WTC11 (cell line): ENCODE measurements around the gene TNPO1. TPM values are rescaled to one million over a fixed set of nuclear protein-coding genes. Genes with fewer than 3 reads are reported as not detected.

Experiments
- ATAC-seq: fragments of 200-7000 bp; cut with Tn5 transposase; 2 replicates; pipeline ENCODE4 v1.10.0; 2021; ENCODE audit warnings: mild to moderate bottlenecking, moderate library complexity
- CTCF ChIA-PET: fragments of 300-600 bp; sonication (Branson Sonifier 250); formaldehyde crosslinking; loops from one replicate; lab custom pipeline; 2021; ENCODE audit warnings: antibody characterized with exemption; lab: Charles Lee
- POLR2A ChIA-PET: fragments of 350-600 bp; sonication (Branson Sonifier 250); formaldehyde crosslinking; loops from one replicate; lab custom pipeline; 2021; ENCODE audit warnings: antibody characterized with exemption; lab: Charles Lee
- DNase-seq: peaks from one replicate; pipeline ENCODE4 v3.0.0; 2021; ENCODE audit warnings: low spot score
- H3K27ac Mint-ChIP-seq: 2 replicates; pipeline ENCODE4 v1.8.0; 2021; ENCODE audit warnings: mixed read lengths
- H3K27me3 Mint-ChIP-seq: 2 replicates; pipeline ENCODE4 v1.8.0; 2021; ENCODE audit warnings: low read depth, mild to moderate bottlenecking, moderate library complexity, mixed read lengths
- H3K36me3 Mint-ChIP-seq: 2 replicates; pipeline ENCODE4 v1.8.0; 2021; ENCODE audit warnings: mixed read lengths
- H3K4me1 Mint-ChIP-seq: 2 replicates; pipeline ENCODE4 v1.8.0; 2022; ENCODE audit warnings: mixed read lengths
- H3K4me3 Mint-ChIP-seq: 2 replicates; pipeline ENCODE4 v1.8.0; 2021; ENCODE audit warnings: mild to moderate bottlenecking, moderate library complexity, mixed read lengths
- H3K9me3 Mint-ChIP-seq: 2 replicates; pipeline ENCODE4 v1.8.0; 2021; ENCODE audit warnings: mixed read lengths
- ATF1 ChIP-seq: sonication (generic); formaldehyde crosslinking; IDR thresholded peaks from 2 replicates; pipeline ENCODE4 v1.8.1; 2023; ENCODE audit warnings: mild to moderate bottlenecking, moderate library complexity, missing genetic modification reagents
- CDX4 ChIP-seq: fragments of 250-450 bp; sonication (Bioruptor Pico); IDR thresholded peaks from 2 replicates; pipeline ENCODE4 v1.9.0; 2021; ENCODE audit warnings: moderate library complexity, mild to moderate bottlenecking, inconsistent platforms, borderline replicate concordance
- CREM ChIP-seq: sonication (generic); formaldehyde crosslinking; IDR thresholded peaks from 2 replicates; pipeline ENCODE4 v1.8.1; 2022; ENCODE audit warnings: mild to moderate bottlenecking, missing genetic modification reagents, moderate library complexity
- ETV6 ChIP-seq: sonication (generic); formaldehyde crosslinking; IDR thresholded peaks from 2 replicates; pipeline ENCODE4 v1.8.1; 2022; ENCODE audit warnings: mild to moderate bottlenecking, missing genetic modification reagents
- FOXK1 ChIP-seq: sonication (generic); formaldehyde crosslinking; IDR thresholded peaks from 2 replicates; pipeline ENCODE4 v1.8.0; 2022; ENCODE audit warnings: mild to moderate bottlenecking, moderate library complexity, missing genetic modification reagents
- GABPB1 ChIP-seq: sonication (generic); formaldehyde crosslinking; IDR thresholded peaks from 2 replicates; pipeline ENCODE4 v1.8.1; 2023; ENCODE audit warnings: mild to moderate bottlenecking, missing genetic modification reagents
- GRHL2 ChIP-seq: fragments of 250-450 bp; sonication (Bioruptor Pico); IDR thresholded peaks from 2 replicates; pipeline ENCODE4 v1.8.0; 2022; ENCODE audit warnings: mild to moderate bottlenecking, moderate library complexity; ENCODE audit not compliant: insufficient replicate concordance, severe bottlenecking
- IRF1 ChIP-seq: sonication (generic); formaldehyde crosslinking; IDR thresholded peaks from 2 replicates; pipeline ENCODE4 v1.8.0; 2023; ENCODE audit warnings: missing genetic modification reagents
- JUN ChIP-seq: sonication (generic); formaldehyde crosslinking; IDR thresholded peaks from 2 replicates; pipeline ENCODE4 v1.8.0; 2023; ENCODE audit warnings: mild to moderate bottlenecking, missing genetic modification reagents
- NFE2L1 ChIP-seq: sonication (generic); formaldehyde crosslinking; IDR thresholded peaks from 2 replicates; pipeline ENCODE4 v1.8.1; 2023; ENCODE audit warnings: missing genetic modification reagents
- NFYB ChIP-seq: sonication (generic); formaldehyde crosslinking; conservative IDR thresholded peaks from 2 replicates; pipeline ENCODE4 v1.8.0; 2022; ENCODE audit warnings: low read depth, missing genetic modification reagents
- NR1H2 ChIP-seq: sonication (generic); formaldehyde crosslinking; IDR thresholded peaks from 2 replicates; pipeline ENCODE4 v1.9.0; 2021; ENCODE audit warnings: mild to moderate bottlenecking, moderate library complexity, missing genetic modification reagents
- NR3C1 ChIP-seq: sonication (generic); formaldehyde crosslinking; conservative IDR thresholded peaks from 2 replicates; pipeline ENCODE4 v1.8.1; 2023; ENCODE audit warnings: low read depth, mild to moderate bottlenecking, missing genetic modification reagents
- PREB ChIP-seq: sonication (generic); formaldehyde crosslinking; IDR thresholded peaks from 2 replicates; pipeline ENCODE4 v1.8.1; 2022; ENCODE audit warnings: mild to moderate bottlenecking, missing genetic modification reagents, moderate library complexity, borderline replicate concordance
- ZNF416 ChIP-seq: fragments of 250-450 bp; sonication (Bioruptor Pico); IDR thresholded peaks from 2 replicates; pipeline ENCODE4 v1.9.0; 2021; ENCODE audit warnings: mild to moderate bottlenecking, inconsistent platforms
- ZNF425 ChIP-seq: fragments of 250-450 bp; sonication (Bioruptor Pico); conservative IDR thresholded peaks from 2 replicates; pipeline ENCODE4 v1.9.0; 2021; ENCODE audit warnings: mild to moderate bottlenecking
- ZSCAN18 ChIP-seq: fragments of 250-450 bp; sonication (Bioruptor Pico); IDR thresholded peaks from 2 replicates; pipeline ENCODE4 v2.1.2; 2022; ENCODE audit warnings: mild to moderate bottlenecking, moderate library complexity
- total RNA-seq: library from RNA; stranded (reverse); gene quantifications from 3 replicates; pipeline ENCODE4 v1.2.3, GENCODE V29; 2021

The TNPO1 gene
- total RNA-seq, 1 experiment from 2014 or later, result 150 TPM

GRCh38 chr5:72829707-72830106 is 13.2 kb downstream of the TNPO1 start (continued):
- TF ChIP-seq GABPB1 (CRISPR knock-in tag) (no peak), NFYB (CRISPR knock-in tag) (no peak), PREB (CRISPR knock-in tag) (no peak)

- H3K4me1 Mint-ChIP-seq, result peaks cover 11% of the 10 kb centered on the region
Observed at GRCh38 chr5:72830362-72830761, 13.9 kb downstream of the TNPO1 start.

GRCh38 chr5:72831685-72832084 is 15.2 kb downstream of the TNPO1 start:
- Mint-ChIP-seq H3K27me3 (no peaks in the 10 kb centered on the region), H3K36me3 (no peaks in the 10 kb centered on the region), H3K9me3 (no peaks in the 10 kb centered on the region), H3K4me1 (peaks cover 11% of the 10 kb centered on the region), H3K4me3 (no peak overlapping the region), H3K27ac (no peak overlapping the region)
- TF ChIP-seq CDX4 (CRISPR knock-in tag) (no peak), ATF1 (CRISPR knock-in tag) (no peak), NR1H2 (CRISPR knock-in tag) (no peak)
- ATAC-seq (no peak), DNase-seq (no peak)
- ChIA-PET POLR2A (no interaction called here), CTCF (interaction anchor here (0.7 to 1.8 kb wide), 2 partner anchors 221 to 317 kb away, joined by 3 to 4 read pairs; no protein-coding TSS in a partner anchor)

More at GRCh38 chr5:72830362-72830761, 13.9 kb downstream of the TNPO1 start:
- CTCF ChIA-PET, result interaction anchor here (2.9 kb wide), 1 partner anchor 12 kb away, joined by 16 read pairs; no protein-coding TSS in a partner anchor
- POLR2A ChIA-PET, result no interaction called here
- no peaks in the 10 kb centered on the region for H3K27me3 Mint-ChIP-seq
- no peaks in the 10 kb centered on the region for H3K36me3 Mint-ChIP-seq
- ATAC-seq, result no peak
- H3K27ac Mint-ChIP-seq, result no peak overlapping the region
- H3K9me3 Mint-ChIP-seq, result no peaks in the 10 kb centered on the region
- TF ChIP-seq ZNF425 (no peak), ETV6 (CRISPR knock-in tag) (no peak), FOXK1 (CRISPR knock-in tag) (no peak), GABPB1 (CRISPR knock-in tag) (no peak), IRF1 (CRISPR knock-in tag) (no peak), NR3C1 (CRISPR knock-in tag) (no peak), GRHL2 (CRISPR knock-in tag) (no peak), JUN (CRISPR knock-in tag) (no peak), CREM (CRISPR knock-in tag) (no peak), NFE2L1 (CRISPR knock-in tag) (no peak), ZSCAN18 (CRISPR knock-in tag) (no peak), ZNF416 (CRISPR knock-in tag) (no peak)
- DNase-seq, result no peak
- H3K4me3 Mint-ChIP-seq, result no peak overlapping the region
